BE2C (cell line): ENCODE measurements around the gene JAKMIP3. TPM values are rescaled to one million over a fixed set of nuclear protein-coding genes. Genes with fewer than 3 reads are reported as not detected.

Experiments used
- DNase-seq: peaks from one replicate; pipeline ENCODE4 v3.0.0-alpha.2; 2020
- H3K27me3 ChIP-seq: fragments of 250-450 bp; sonication (Bioruptor Pico); 2 replicates; pipeline ENCODE4 v1.5.1; 2020; ENCODE audit warnings: mild to moderate bottlenecking
- H3K36me3 ChIP-seq: fragments of 250-450 bp; sonication (Bioruptor Pico); 2 replicates; pipeline ENCODE4 v1.5.1; 2020; ENCODE audit warnings: mild to moderate bottlenecking
- H3K4me1 ChIP-seq: fragments of 250-450 bp; sonication (Bioruptor Pico); 2 replicates; pipeline ENCODE4 v1.5.1; 2020
- H3K4me3 ChIP-seq: 2 replicates; pipeline ENCODE4 v1.5.1; 2011; ENCODE audit warnings: low read depth, low read length
- H3K9me3 ChIP-seq: fragments of 250-450 bp; sonication (Bioruptor Pico); 2 replicates; pipeline ENCODE4 v1.5.1; 2020
- polyA plus RNA-seq: library from polyadenylated mRNA; unstranded; fragments of >200 nt; gene quantifications from one replicate; pipeline ENCODE4 v1.2.1, GENCODE V29; 2012; ENCODE audit warnings: low read depth, missing spikeins; ENCODE audit not compliant: insufficient read length, insufficient read depth
- TF ChIP-seq, protein P1 (sequence below): IDR thresholded peaks from 2 replicates; pipeline ENCODE4 v1.5.1; 2012; ENCODE audit warnings: mild to moderate bottlenecking, low read depth, low read length

JAKMIP3 gene
- polyA plus RNA-seq: 0.79 TPM

DNA sequence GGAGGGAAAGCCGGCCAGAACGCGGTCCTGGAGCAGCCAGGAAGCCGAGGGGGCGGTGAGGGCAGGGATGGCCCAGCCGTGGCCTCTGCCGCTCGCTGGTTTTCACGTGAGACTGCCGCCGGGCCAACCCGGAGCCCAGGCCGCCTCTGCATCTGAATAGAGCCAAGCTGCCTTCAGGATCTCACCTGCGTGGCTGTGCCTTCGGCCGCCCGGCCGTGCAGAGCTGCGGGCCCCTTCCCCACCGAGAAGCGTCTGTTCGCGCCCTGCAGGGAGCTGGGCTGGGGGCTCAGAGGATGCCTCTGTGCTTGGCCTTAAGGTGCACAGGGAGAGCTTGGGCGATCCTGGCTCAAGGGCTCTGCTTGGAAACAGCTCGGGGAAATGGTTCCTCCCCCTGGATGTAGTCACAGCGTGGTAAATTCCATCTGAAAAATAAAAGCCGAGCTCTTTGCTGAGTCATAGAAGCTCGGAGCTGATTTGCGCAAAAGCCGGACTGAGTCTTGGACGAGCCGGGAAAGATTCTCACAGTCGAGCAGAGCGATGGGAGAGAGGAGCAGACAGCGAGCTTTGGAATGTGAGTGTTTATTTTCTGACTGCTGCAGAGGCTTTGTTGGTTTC lies at the start of gene JAKMIP3:
Gene JAKMIP3, plus strand, starts transcription at position 456 of the 615 bp plus-strand sequence. CDS start 38,863 bp downstream, outside the sequence.
- Histone ChIP-seq H3K4me3 (no peak within 1 kb of the TSS), H3K9me3 (no peaks in the 10 kb centered on the region), H3K27me3 (no peaks in the 10 kb centered on the region), H3K36me3 (no peaks in the 10 kb centered on the region), H3K4me1 (no peaks in the 10 kb centered on the region)
- TF ChIP-seq, protein P1, sequence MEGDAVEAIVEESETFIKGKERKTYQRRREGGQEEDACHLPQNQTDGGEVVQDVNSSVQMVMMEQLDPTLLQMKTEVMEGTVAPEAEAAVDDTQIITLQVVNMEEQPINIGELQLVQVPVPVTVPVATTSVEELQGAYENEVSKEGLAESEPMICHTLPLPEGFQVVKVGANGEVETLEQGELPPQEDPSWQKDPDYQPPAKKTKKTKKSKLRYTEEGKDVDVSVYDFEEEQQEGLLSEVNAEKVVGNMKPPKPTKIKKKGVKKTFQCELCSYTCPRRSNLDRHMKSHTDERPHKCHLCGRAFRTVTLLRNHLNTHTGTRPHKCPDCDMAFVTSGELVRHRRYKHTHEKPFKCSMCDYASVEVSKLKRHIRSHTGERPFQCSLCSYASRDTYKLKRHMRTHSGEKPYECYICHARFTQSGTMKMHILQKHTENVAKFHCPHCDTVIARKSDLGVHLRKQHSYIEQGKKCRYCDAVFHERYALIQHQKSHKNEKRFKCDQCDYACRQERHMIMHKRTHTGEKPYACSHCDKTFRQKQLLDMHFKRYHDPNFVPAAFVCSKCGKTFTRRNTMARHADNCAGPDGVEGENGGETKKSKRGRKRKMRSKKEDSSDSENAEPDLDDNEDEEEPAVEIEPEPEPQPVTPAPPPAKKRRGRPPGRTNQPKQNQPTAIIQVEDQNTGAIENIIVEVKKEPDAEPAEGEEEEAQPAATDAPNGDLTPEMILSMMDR: no peak
- no peak for DNase-seq

GRCh38 chr10:132016514-132016913 lies 49.2 kb upstream of the JAKMIP3 start:
- Histone ChIP-seq H3K36me3 (no peaks in the 10 kb centered on the region), H3K27me3 (peaks cover 8% of the 10 kb centered on the region; the same call in 1 of the 2 replicates), H3K4me3 (no peak overlapping the region), H3K9me3 (no peaks in the 10 kb centered on the region), H3K4me1 (no peaks in the 10 kb centered on the region)
- DNase-seq: no peak
- TF ChIP-seq, protein P1: no peak

GRCh38 chr10:132018446-132018845 lies 47.3 kb upstream of the JAKMIP3 start:
- no peaks in the 10 kb centered on the region for H3K9me3 ChIP-seq
- no peak for DNase-seq
- H3K27me3 ChIP-seq: peaks cover 6% of the 10 kb centered on the region
- H3K4me3 ChIP-seq: no peak overlapping the region
- H3K4me1 ChIP-seq: no peaks in the 10 kb centered on the region
- TF ChIP-seq, protein P1: no peak
- H3K36me3 ChIP-seq: no peaks in the 10 kb centered on the region

DNA sequence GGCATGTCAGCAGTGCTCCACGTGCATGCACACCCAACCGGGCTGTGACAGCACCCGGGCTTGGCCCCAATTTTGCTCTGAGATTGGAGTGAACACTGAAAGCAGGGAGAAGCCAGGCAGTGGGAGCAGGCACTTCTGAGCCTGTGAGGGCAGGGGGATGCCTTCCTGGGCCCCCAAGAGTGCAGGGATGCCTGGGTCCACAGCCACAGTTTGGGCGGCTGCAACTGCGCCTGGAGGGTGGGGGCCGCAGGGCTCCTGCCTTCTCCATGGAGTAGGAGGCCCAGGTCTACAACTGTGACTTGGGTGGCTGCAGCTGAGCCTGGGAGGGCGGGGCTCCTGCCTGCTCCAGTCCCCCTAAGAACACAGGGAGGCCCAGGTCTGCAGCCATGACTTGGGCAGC lies 46.4 kb upstream of the JAKMIP3 start:
- Histone ChIP-seq H3K27me3 (peaks cover 15% of the 10 kb centered on the region), H3K36me3 (no peaks in the 10 kb centered on the region), H3K4me1 (no peaks in the 10 kb centered on the region), H3K4me3 (no peak overlapping the region), H3K9me3 (no peaks in the 10 kb centered on the region)
- DNase-seq: no peak
- TF ChIP-seq, protein P1: no peak

DNA sequence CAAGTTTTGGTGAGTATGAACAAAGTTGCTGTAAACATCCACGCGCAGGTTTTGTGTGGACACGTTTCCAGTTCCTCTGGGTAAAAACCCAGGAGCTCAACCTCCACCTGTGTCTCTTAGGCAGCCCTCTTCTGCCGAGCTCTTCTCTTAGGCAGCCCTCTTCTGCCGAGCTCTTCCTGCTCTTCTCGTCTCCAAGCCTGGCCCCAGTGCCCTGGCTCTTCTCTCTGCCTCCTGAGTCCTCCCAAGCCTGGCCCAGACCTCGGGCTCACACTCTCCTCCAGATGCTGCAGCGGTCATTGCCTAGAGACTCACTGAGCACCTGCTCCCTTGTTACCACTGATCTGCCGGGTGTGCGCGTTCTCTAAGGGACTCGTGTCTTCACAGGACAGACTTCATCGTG lies 45.3 kb upstream of the JAKMIP3 start:
- Histone ChIP-seq H3K27me3 (peaks cover 14% of the 10 kb centered on the region), H3K9me3 (no peaks in the 10 kb centered on the region), H3K36me3 (no peaks in the 10 kb centered on the region), H3K4me3 (no peak overlapping the region), H3K4me1 (no peaks in the 10 kb centered on the region)
- TF ChIP-seq, protein P1: no peak
- no peak for DNase-seq

DNA sequence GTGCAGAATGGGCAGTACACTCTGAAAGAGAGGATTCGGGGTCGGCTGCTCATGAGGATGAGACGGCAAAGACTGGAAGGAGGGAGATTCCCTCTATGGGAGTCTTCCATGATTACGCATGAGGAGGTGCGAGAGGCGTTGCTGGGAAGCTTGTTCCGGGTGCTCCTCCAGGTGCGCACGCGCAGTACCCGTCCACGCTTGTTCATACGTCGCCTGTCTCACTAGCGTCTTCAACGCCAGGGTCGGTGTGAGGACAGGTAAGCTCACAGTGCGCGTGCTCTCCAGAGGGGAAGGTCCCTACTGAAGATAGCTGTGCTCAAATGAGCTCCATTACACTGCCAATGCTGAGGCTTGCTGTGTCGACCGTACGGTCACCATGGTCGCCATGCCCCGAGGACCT lies 44.7 kb upstream of the JAKMIP3 start:
- Histone ChIP-seq H3K27me3 (peaks cover 14% of the 10 kb centered on the region), H3K4me3 (no peak overlapping the region), H3K9me3 (no peaks in the 10 kb centered on the region), H3K4me1 (no peaks in the 10 kb centered on the region), H3K36me3 (no peaks in the 10 kb centered on the region)
- TF ChIP-seq, protein P1: no peak
- no peak for DNase-seq
